GM12878 (cell line): ENCODE measurements around the gene ASPM. TPM values are rescaled to one million over a fixed set of nuclear protein-coding genes. Genes with fewer than 3 reads are reported as not detected.

Source experiments
- ATAC-seq: fragments of 200-7000 bp; cut with Tn5 transposase; 3 replicates; pipeline ENCODE4 v1.9.1; 2020; ENCODE audit warnings: mild to moderate bottlenecking, moderate library complexity
- BruUV-seq: library from RNA; stranded (reverse); fragments of 400-500 nt; replicated peaks from 2 replicates; lab custom pipeline; 2021; lab: Mats Ljungman, UMichigan
- CTCF ChIA-PET: fragments of 300-600 bp; sonication (Branson Sonifier 250); formaldehyde crosslinking; extraction: SDS; loops from one replicate; lab custom pipeline; 2021; ENCODE audit warnings: inconsistent platforms; lab: Yijun Ruan, JAX
- POLR2A ChIA-PET: fragments of 350-600 bp; formaldehyde crosslinking; extraction: SDS; loops from one replicate; lab custom pipeline; 2021; ENCODE audit warnings: inconsistent platforms; lab: Charles Lee
- RAD21 ChIA-PET: fragments of 300-600 bp; sonication (Branson Sonifier 250); formaldehyde crosslinking; loops from one replicate; lab custom pipeline; 2023; ENCODE audit warnings: antibody characterized with exemption; ENCODE audit not compliant: unreplicated experiment; lab: Charles Lee
- SMC1A ChIA-PET: fragments of 300-600 bp; sonication (Branson Sonifier 250); formaldehyde crosslinking; loops from one replicate; lab custom pipeline; 2023; ENCODE audit not compliant: unreplicated experiment, uncharacterized antibody; lab: Charles Lee
- DNase-seq: peaks from one replicate; pipeline ENCODE4 v3.0.0-alpha.2; 2011; ENCODE audit warnings: low read depth, low spot score
- FAIRE-seq: peaks from 3 replicates; lab custom pipeline; 2011; peaks lifted over from hg19 to GRCh38; lab: Jason Lieb, UNC
- H2AFZ ChIP-seq: 2 replicates; pipeline ENCODE4 v1.6.0; 2011; ENCODE audit warnings: low read depth, low read length, control low read depth; ENCODE audit not compliant: control insufficient read depth
- H3K27ac ChIP-seq: 2 replicates; pipeline ENCODE4 v1.5.1; 2011; ENCODE audit warnings: control low read depth; ENCODE audit not compliant: control insufficient read depth, insufficient read depth
- H3K27me3 ChIP-seq, 2 experiments: replicated peaks in 1 of 2; 2 replicates each; pipeline versions ENCODE4 v1.6.0 to v1.6.1; 2011; ENCODE audit warnings: low read length in 1 of 2; ENCODE audit not compliant: control insufficient read depth in 2 of 2, insufficient read depth in 2 of 2
- H3K36me3 ChIP-seq, 2 experiments: 2 replicates each; pipeline ENCODE4 v1.5.1; 2011; ENCODE audit warnings: low read length in 1 of 2; ENCODE audit not compliant: control insufficient read depth in 2 of 2, insufficient read depth in 2 of 2
- H3K4me1 ChIP-seq: 2 replicates; pipeline ENCODE4 v1.6.1; 2011; ENCODE audit warnings: mild to moderate bottlenecking, low read length, moderate library complexity, mixed read lengths; ENCODE audit not compliant: control insufficient read depth, insufficient read depth
- H3K4me2 ChIP-seq: 2 replicates; pipeline ENCODE4 v1.6.0; 2011; ENCODE audit warnings: control low read depth; ENCODE audit not compliant: control insufficient read depth, insufficient read depth
- H3K4me3 ChIP-seq: fragments of 200-600 bp; sonication (generic); 2 replicates; pipeline ENCODE4 v1.5.1; 2016
- H3K79me2 ChIP-seq: 2 replicates; pipeline ENCODE4 v1.6.0; 2011; ENCODE audit warnings: low read length; ENCODE audit not compliant: control insufficient read depth, insufficient read depth
- H3K9ac ChIP-seq: 2 replicates; pipeline ENCODE4 v1.8.0; 2011; ENCODE audit warnings: low read length, control low read depth, mixed read lengths; ENCODE audit not compliant: control insufficient read depth, insufficient read depth
- H3K9me3 ChIP-seq: replicated peaks from 3 replicates; pipeline ENCODE4 v1.5.1; 2011; ENCODE audit warnings: mild to moderate bottlenecking, low read length; ENCODE audit not compliant: control insufficient read depth, insufficient read depth
- H4K20me1 ChIP-seq: 2 replicates; pipeline ENCODE4 v1.6.0; 2011; ENCODE audit not compliant: control insufficient read depth, insufficient read depth
- BMI1 ChIP-seq: fragments of 450-650 bp; IDR thresholded peaks from 2 replicates; pipeline ENCODE4 v1.6.1; 2016; ENCODE audit warnings: mild to moderate bottlenecking, moderate library complexity, borderline replicate concordance
- CBX5 ChIP-seq: sonication (generic); IDR thresholded peaks from 2 replicates; pipeline ENCODE4 v1.6.1; 2016; ENCODE audit warnings: low read depth, moderate library complexity, mild to moderate bottlenecking, inconsistent platforms
- CHD1 ChIP-seq: IDR thresholded peaks from 2 replicates; pipeline ENCODE4 v1.6.1; 2012; ENCODE audit warnings: low read depth, low read length, improper control_type of control experiment
- HDAC6 ChIP-seq: fragments of 200-600 bp; sonication (generic); IDR thresholded peaks from one replicate; pipeline ENCODE4 v1.8.0; 2017; ENCODE audit warnings: antibody characterized with exemption; ENCODE audit not compliant: unreplicated experiment
- KAT2A ChIP-seq: conservative IDR thresholded peaks from 2 replicates; pipeline ENCODE4 v1.6.1; 2011; ENCODE audit warnings: low read depth, low read length; ENCODE audit not compliant: control insufficient read depth
- MEF2B ChIP-seq: fragments of 450-650 bp; IDR thresholded peaks from 2 replicates; pipeline ENCODE4 v1.6.1; 2018; ENCODE audit warnings: mild to moderate bottlenecking, moderate library complexity; ENCODE audit not compliant: partially characterized antibody, poor library complexity, severe bottlenecking
- NR2C1 ChIP-seq: fragments of 450-650 bp; IDR thresholded peaks from 2 replicates; pipeline ENCODE4 v1.6.1; 2017; ENCODE audit warnings: antibody characterized with exemption, mild to moderate bottlenecking, moderate library complexity
- NR2C2 ChIP-seq: IDR thresholded peaks from 2 replicates; pipeline ENCODE4 v1.6.1; 2011; ENCODE audit warnings: borderline replicate concordance, low read depth; ENCODE audit not compliant: control insufficient read depth, insufficient read length
- POU2F2 ChIP-seq: IDR thresholded peaks from 3 replicates; pipeline ENCODE4 v1.6.1; 2011; ENCODE audit warnings: low read depth, mild to moderate bottlenecking, low read length, borderline replicate concordance
- SREBF2 ChIP-seq: IDR thresholded peaks from 2 replicates; pipeline ENCODE4 v1.6.1; 2012; ENCODE audit warnings: mild to moderate bottlenecking, low read length
- ZBTB33 ChIP-seq: fragments of 450-650 bp; IDR thresholded peaks from 2 replicates; pipeline ENCODE4 v1.6.1; 2017; ENCODE audit warnings: mild to moderate bottlenecking
- ZNF217 ChIP-seq: fragments of 450-650 bp; IDR thresholded peaks from 2 replicates; pipeline ENCODE4 v1.6.1; 2017; ENCODE audit warnings: antibody characterized with exemption, mild to moderate bottlenecking
- WGBS: methylation state at CpG from one replicate; pipeline ENCODE4 v1.1.6; 2016; ENCODE audit warnings: low lambda C conversion rate; ENCODE audit not compliant: insufficient replicate concordance, insufficient coverage; ENCODE audit errors: missing lambda C conversion rate; 5-methylcytosine and 5-hydroxymethylcytosine counted together
- in situ Hi-C: fragments of 300-500 bp; cut with MboI; formaldehyde crosslinking; loops from 9 replicates; pipeline ENCODE4 v1.14.3; 2018; ENCODE audit warnings: mixed read lengths
- intact Hi-C: fragments of 100-400 bp; cut with micrococcal nuclease; formaldehyde crosslinking; loops from one replicate; pipeline ENCODE4 v1.14.2; 2022; ENCODE audit not compliant: unreplicated experiment
- polyA plus RNA-seq, 11 experiments: library from polyadenylated mRNA; depleted of rRNA in 4 of 11; unstranded in 6 of 11; stranded (reverse) in 5 of 11; fragments of >200 nt; fragmentation: Nextera tagmentation in 4 of 11; fragmentation: Illumina TruSeq in 1 of 11; extraction: Ambion mirVana in 4 of 11; extraction: Trizol in 1 of 11; gene quantifications; 1 replicate in 1 of 11; 2 replicates in 10 of 11; pipeline versions ENCODE4 v1.2.1 to v1.2.3, GENCODE V29; 2011 to 2016; ENCODE audit warnings: inconsistent platforms in 2 of 11, missing spikeins in 2 of 11, low read depth in 1 of 11
- total RNA-seq, 4 experiments: library from RNA; depleted of rRNA in 3 of 4; stranded (reverse); fragments of >200 nt in 3 of 4; fragmentation: Illumina TruSeq in 1 of 4; extraction: Trizol in 1 of 4; gene quantifications; 2 replicates each; pipeline versions ENCODE4 v1.2.1 to v1.2.3, GENCODE V29; 2013 to 2021
- TF ChIP-seq, protein P1 (sequence below): IDR thresholded peaks from 2 replicates; pipeline ENCODE4 v1.6.1; 2012; ENCODE audit warnings: low read length, inconsistent platforms

Gene ASPM
- total and polyA plus RNA-seq, 10 of the 15 experiments (the other 5 are each of a cell fraction or from before 2014, with no cell fraction given) = 16.2 to 54.9 (median 26.4) TPM

DNA sequence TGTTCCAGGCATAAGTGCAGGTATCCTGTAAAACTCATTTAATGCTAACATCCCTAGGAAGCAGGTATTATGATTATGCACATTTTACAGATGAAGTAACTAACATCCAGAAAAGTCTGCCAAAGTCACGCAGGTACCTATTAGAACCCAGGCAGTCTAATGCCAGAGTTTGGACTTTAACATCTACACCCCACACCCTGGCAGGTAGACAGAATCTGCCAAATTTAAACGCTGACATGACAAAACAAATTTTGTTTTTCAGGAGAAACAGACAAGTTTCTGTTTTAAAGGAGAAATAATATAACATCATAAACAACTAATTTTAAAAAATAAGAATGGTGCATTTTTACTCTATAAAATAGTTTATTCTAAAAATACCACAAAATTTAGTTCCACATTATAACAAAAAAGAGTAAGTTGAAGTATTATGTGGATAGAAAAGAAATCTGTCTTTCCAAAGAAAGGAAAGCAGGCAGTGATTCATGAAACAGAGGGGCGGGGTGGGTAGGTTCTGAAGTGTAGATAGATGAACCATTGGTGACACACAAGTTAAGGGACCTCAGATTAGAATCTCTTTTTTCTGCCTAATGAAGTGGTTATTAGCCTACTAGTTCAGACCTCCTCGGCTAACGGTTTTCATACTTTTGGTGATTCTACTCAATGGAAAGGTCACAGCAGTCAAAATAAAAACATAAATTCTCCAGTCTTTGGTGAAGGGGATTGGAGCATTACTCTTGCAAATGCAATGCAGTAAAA lies 1.7 kb downstream of the ASPM start:
- Histone ChIP-seq H3K4me2 (peak overlapping the region; percentile 64), H4K20me1 (no peaks in the 10 kb centered on the region), H3K79me2 (peaks cover 65% of the 10 kb centered on the region), H2AFZ (peak overlapping the region; percentile 41), H3K9ac (peak overlapping the region; percentile 88), H3K27me3 (no peaks in the 10 kb centered on the region), H3K4me3 (peak overlapping the region; percentile 100), H3K27ac (peak overlapping the region; percentile 48; the same call in 1 of the 2 replicates), H3K9me3 (no peaks in the 10 kb centered on the region), H3K36me3 (no peaks in the 10 kb centered on the region), H3K4me1 (no peaks in the 10 kb centered on the region)
- no peak for ATAC-seq
- ChIA-PET CTCF (no interaction called here), POLR2A (interaction anchor here (0.7 kb wide), 1 partner anchor 15 kb away, joined by 3 read pairs; no protein-coding TSS in a partner anchor), RAD21 (no interaction called here), SMC1A (interaction anchor here (0.9 to 1.7 kb wide), 3 partner anchors 12 to 45 kb away, joined by 3 to 5 read pairs (median 4); no protein-coding TSS in a partner anchor)
- no TSS peak for BruUV-seq
- DNase-seq = no peak
- TF ChIP-seq CHD1 (no peak), CBX5 (no peak), NR2C2 (no peak), ZNF217 (no peak), POU2F2 (no peak), NR2C1 (no peak), KAT2A (no peak), BMI1 (no peak), ZBTB33 (no peak), SREBF2 (no peak), MEF2B (no peak), HDAC6 (no peak)
- TF ChIP-seq, protein P1, sequence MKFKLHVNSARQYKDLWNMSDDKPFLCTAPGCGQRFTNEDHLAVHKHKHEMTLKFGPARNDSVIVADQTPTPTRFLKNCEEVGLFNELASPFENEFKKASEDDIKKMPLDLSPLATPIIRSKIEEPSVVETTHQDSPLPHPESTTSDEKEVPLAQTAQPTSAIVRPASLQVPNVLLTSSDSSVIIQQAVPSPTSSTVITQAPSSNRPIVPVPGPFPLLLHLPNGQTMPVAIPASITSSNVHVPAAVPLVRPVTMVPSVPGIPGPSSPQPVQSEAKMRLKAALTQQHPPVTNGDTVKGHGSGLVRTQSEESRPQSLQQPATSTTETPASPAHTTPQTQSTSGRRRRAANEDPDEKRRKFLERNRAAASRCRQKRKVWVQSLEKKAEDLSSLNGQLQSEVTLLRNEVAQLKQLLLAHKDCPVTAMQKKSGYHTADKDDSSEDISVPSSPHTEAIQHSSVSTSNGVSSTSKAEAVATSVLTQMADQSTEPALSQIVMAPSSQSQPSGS = no peak
- in situ Hi-C loops (no loop called here), intact Hi-C loops (no loop called here)
- WGBS = 10% methylated on average over 5 of the region's 5 CpGs
- no peak for FAIRE-seq
